Ramos (cell line): ENCODE data around the gene CBY2.
"Not testable (repeated sequence)": the region's sequence is repeated elsewhere in the genome, so short reads cannot be mapped to it uniquely, and the experiment has no call there.

Experiments
- in situ Hi-C: fragments of 300-500 bp; cut with MboI; formaldehyde crosslinking; loops from one replicate; pipeline ENCODE4 v1.14.3; 2022; ENCODE audit warnings: low sequenced_read_pairs; ENCODE audit not compliant: unreplicated experiment

CBY2 gene, protein sequence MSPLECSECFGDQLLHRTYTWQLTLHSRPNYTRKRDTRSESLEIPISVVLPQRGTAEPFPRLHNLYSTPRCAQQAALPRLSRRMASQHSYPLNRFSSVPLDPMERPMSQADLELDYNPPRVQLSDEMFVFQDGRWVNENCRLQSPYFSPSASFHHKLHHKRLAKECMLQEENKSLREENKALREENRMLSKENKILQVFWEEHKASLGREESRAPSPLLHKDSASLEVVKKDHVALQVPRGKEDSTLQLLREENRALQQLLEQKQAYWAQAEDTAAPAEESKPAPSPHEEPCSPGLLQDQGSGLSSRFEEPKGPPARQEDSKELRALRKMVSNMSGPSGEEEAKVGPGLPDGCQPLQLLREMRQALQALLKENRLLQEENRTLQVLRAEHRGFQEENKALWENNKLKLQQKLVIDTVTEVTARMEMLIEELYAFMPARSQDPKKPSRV

DNA sequence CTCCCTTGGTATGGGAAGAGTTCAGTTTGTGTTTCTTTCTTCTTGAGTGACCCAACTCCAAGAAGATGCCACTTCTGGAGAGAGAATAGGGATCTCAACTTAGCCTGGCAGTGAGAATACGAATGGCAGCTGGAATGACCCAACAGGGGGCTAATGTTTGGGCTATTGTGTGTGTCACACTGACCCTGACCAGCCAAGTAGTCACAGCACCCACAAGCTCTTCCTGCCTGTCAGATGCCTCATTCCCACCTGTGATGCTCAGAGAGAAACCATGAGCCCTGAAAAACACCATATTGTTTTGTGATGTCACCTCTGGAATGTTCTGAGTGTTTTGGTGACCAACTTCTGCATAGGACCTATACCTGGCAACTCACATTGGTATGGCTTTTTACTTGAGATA lies at the start of gene CBY2:
CBY2 (plus strand) TSS at position 233 of the 400 bp plus-strand sequence; CDS start at position 304, 71 bp downstream.
- in situ Hi-C loops: no loop called here

DNA sequence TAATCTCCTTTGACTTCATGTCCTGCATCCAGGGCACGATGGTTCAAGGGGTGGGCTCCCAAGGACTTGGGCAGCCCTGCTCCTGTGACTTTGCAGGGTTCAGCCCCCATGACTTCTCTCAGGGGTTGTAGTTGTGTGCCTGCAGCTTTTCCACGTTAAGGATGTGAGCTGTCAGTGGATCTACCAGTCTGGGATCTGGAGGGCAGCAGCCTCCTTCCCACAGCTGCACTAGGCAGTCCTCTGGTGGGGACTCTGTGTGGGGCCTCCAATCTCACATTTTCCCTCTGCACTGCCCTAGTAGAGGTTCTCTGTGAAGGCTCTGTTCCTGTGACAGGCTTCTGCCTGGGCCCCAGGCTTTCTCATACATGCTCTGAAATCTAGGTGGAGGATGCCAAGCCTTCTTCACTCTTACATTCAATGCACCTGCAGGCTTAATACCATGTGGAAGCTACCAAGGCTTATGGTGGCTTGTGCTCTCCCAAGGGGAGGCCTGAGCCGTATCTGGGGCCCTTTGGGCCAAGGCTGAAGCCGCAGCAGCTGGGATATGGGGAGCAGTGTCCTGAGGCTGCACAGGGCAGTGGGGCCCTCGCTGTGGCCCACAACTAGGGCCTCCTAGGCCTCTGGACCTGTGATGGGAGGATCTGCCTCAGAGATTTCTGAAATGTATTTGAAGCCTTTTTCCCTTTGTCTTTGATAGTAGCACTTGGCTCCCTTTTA lies 47.3 kb upstream of the CBY2 start:
- in situ Hi-C loops: no loop called here

DNA sequence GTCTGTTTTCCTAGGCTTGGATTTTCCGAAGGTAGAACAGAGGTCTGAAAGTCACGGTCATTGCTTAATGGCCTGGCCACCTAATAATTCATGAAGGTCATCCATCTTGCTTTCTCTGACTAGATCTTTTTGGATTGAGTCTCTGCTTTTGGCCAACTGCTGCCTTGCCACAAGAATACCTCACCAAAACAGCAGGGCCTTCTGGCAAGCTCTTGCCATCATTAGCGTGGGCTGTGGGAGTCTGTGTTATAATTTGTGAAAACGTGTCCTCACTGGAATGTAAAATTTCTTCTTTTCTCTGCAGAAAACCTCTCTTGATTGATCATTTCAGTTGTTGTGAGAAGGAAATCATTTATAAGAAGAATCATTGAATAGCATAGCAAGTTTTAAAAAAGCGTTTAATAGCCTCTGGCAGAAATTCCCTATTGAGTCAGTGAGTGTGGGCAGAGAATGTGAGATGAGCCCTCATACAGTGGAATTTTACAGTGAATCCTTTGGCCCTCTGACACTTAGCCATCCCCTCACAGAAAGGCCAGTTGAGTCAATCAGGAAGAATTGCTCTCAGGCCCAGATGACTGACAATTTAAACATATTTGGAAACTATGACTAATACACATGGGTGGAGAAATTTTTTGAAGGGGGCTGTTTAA lies 43.4 kb upstream of the CBY2 start:
- in situ Hi-C loops: no loop called here

DNA sequence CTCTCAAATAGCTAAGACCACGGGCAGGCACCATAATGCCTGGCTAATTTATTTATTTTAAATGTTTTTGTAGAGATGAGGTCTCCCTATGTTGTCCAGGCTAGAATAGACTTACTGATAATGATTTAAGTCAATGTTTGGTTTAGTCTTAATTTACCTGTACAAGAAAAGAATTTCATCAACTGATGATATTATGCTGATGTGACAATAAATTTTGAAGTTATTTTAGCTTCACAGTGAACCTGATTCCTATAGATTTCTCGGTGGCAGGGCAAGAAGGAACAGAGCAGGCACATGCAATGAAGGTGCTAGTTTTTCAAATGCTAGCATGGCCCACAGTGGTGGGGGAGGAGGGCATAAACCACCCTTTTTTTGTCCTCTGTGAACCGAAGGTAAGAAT lies 42.6 kb upstream of the CBY2 start:
- in situ Hi-C loops: no loop called here

DNA sequence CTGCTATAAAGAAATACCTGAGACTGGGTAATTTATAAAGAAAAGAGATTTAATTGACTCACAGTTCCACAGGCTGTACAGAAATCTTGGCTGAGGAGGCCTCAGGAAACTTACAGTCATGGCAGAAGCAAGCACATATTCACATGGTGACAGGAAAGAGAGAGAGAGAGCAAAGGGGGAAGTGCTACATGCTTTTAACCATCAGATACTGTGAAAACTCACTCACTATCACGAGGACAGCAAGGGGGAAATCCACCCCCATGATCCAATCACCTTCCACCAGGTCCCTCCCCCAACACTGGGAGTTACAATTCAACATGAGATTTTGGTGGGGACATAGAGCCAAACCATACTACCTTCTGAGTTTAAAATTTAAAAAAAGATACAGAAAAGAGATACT lies 41.7 kb upstream of the CBY2 start:
- in situ Hi-C loops: not testable (repeated sequence)

DNA sequence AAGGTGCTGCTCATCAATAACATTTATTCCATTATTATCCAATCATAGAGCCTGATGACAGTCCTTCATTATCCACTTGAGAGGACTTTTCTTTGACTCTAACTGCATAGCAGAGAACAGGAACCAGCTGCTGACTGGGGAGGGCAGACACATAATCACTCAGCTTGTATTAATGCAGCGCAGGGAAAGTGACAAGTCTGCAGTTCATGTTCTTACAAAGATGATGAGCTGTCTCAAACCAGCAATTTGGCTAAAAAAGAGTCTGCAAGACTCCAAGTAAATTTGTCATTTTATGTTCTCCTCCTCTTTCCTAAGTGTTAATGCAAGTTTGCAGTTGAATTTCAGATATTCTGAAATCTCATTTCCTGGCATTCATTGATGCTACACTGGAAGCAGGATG lies 40.0 kb upstream of the CBY2 start:
- in situ Hi-C loops: no loop called here

DNA sequence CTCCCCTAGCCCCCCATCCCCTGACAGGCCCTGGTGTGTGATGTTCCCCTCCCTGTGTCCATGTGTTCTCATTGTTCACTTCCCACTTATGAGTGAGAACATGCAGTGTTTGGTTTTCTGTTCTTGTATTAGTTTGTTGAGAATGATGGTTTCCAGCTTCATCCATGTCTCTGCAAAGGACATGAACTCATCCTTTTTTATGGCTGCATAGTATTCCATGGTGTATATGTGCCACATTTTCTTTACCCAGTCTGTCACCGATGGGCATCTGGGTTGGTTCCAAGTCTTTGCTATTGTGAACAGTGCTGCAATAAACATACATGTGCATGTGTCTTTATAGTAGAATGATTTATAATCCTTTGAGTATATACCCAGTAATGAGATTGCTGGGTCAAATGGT lies 39.2 kb upstream of the CBY2 start:
- in situ Hi-C loops: not testable (repeated sequence)

DNA sequence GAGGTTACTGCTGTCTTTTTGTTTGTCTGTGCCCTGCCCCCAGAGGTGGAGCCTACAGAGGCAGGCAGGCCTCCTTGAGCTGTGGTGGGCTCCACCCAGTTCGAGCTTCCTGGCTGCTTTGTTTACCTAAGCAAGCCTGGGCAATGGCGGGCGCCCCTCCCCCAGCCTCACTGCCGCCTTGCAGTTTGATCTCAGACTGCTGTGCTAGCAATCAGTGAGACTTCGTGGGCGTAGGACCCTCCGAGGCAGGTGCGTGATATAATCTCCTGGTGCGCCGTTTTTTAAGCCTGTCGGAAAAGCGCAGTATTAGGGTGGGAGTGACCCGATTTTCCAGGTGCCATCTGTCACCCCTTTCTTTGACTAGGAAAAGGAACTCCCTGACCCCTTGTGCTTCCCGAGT lies 32.5 kb upstream of the CBY2 start:
- in situ Hi-C loops: not testable (repeated sequence)

DNA sequence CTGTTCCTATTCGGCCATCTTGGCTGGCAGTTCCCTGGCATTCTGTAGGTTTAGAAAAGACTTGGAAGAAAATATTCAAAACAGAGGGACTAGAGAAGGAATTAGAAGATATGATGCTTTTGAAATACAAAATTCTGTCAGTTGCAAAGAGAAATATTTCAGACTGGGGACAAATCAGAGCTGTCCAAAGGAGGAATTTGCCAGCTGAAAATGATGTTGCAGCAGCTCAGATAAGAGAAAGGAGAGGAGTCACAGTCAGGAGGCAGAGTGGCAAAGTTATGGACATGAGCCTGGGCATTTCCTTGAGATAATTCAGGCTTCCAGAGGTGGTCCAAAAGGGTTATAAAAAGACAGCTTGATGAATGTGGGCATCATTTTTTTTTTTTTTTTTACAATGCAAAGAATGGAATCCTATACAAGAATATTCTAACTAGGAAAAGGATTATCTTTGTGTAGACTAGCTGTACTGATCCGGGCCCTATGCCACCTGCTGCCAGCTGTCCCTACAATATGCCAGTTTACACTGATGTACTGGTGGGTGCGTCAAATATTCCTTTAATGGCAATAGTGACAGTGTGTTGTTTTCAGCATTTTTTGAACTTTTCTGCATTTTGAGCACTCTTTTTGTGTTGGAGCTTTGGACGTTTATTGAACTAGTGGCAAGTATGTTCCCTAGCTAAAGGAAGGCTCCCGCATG lies 31.8 kb upstream of the CBY2 start:
- in situ Hi-C loops: no loop called here

DNA sequence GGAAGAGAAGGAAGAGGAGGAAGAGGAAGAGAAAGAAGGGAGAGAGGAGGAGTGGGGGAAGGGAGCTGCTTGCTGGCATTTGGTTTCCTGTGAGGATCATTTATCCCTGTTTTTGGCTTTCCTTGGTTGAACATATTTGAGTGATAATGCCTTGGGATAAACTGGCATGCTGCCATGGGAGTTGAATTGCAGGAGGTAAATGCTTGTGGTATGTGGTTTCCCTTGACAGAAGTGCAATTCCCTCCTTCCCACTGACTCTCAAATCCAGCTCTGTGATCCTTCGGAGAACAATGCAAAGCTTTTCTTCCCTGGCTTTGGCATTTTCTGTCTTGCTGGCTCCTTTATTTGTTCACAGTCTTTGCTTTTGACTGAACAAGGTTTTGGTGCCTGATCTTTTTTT lies 27.2 kb upstream of the CBY2 start:
- in situ Hi-C loops: no loop called here

DNA sequence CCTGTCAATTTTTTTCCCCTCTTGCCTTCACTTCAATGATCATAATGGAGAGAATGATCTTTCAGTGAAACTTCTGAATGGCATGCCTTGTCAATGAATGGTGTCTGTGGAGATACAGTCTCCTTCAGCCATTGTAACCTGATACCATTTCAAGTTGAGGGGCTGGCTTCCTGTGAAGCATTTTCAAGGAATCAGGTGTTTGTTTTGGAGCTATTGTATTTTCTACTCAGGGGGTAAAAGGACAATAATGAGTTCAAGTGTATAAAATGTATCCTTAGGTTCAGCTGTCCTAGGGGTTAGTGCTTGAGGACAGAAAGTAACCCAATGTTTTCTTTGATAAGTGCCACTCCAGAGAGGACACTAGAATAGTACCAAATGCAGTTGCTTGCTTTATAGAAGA lies 23.8 kb upstream of the CBY2 start:
- in situ Hi-C loops: no loop called here

DNA sequence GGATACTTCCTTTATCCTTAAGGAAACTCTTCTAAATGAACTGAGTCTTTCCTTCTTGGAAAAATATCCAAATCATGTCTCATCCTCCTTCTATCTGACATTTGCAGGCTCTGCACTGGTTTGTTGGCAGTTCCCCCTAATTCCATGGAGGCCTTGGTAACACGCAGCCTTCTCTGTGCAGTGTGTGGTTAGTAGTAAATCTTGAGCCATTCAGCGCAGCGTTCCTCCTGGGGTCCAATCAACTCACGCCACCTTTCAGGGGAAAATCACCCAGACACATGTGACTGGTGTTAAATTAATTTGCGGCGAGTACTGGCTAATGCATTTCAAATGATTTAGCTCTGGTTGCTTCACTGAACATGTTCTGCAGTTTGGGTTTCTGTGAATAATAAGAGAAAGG lies 21.0 kb upstream of the CBY2 start:
- in situ Hi-C loops: no loop called here

DNA sequence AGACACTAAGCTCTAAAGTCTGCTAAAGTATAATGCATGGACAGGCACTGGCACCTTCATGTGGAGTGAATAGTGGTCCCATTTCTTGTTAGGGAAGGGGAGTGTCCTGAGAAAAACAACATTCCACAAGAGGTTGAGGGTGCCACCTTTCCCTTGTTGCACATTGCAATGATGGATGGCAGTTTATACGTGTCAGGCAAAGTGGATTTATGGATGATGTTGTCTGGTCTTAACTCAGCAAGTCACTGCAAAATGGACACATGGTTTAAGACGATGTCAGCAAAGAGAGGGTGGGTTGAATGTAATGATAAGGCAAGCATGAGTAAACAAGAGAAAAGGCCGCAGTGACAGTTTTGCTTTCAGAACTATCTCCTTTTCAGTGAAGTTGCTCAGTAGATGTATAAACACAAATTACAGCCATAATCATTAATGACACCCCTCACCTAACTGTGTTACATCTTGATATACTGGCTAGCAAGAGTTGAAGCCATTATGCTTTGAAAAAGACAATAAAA lies 19.6 kb upstream of the CBY2 start:
- in situ Hi-C loops: no loop called here

DNA sequence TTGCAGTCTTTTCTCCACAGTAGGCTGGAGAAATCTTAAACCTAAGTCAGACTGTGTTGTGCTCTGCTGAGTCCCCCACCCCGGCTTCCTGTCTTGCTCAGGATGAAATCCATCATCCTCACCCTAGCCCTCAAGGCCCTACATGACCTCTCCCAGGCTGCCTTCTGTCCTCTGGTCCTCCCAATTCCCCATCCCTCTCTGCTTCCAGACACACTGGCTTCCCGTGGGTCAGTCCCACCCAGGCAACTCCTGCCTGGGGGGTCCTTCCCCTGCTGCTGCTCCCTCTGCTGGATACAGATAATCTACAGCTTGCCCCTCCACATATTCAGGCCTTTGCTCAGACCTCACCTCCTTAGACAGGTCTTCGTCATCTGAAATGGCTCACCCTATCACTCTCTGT lies 18.4 kb upstream of the CBY2 start:
- in situ Hi-C loops: no loop called here

DNA sequence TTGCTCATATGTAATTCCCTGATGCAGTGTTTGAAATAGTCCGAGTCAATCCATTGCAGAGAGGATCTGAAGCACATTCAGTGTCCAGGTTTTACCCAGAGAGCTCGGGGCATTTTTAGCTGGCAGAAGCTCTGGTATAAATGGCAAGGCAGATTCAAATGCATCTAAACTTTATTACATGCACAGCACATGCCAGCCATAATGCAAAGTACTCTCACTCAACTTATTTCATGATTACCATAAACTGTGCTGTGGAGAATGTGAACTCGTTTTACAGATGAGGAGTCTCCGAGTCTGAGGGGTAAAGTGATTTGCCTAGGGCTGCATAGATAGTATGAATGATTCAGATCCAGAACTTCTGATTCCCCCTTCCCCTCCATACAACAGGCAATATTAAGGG lies 13.5 kb upstream of the CBY2 start:
- in situ Hi-C loops: no loop called here

DNA sequence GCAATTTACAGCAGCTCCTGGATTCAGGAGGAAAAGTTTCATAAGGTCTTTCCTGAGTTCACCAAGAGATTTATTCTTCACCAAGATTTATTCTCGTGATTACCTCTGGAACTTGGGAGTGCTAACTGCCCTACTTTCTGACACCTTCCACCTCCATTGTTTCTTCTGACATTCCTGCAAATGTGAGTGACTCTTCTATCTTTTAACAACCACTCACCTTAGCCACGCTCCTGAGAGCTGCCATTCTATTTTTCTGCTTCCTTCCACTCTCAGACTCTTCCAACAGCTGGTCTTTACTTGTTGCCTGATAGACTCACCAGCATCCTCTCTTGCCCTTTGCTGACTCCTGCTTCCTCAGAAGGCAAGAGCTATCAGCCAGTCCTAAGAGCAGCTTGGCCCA lies 11.5 kb upstream of the CBY2 start:
- in situ Hi-C loops: no loop called here

DNA sequence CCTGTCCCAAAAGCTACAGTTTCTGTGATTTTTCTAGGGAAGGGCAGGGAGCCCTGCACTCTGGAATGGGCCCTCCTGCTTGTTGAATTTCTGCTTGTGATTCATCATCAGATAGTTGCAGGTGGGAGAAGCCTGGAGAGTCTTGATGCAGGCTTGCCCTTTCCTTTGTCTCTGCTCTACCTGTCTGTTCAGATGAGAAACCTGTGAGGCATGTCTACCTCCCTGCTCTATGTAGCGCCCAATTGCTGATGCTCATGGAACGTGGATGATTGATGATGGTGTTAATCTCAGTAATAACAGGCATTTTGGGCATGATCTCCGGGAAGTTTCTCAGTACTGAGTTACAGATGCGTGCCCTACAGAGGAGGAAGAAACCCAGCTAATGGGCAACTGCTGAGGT lies 10.9 kb upstream of the CBY2 start:
- in situ Hi-C loops: no loop called here

DNA sequence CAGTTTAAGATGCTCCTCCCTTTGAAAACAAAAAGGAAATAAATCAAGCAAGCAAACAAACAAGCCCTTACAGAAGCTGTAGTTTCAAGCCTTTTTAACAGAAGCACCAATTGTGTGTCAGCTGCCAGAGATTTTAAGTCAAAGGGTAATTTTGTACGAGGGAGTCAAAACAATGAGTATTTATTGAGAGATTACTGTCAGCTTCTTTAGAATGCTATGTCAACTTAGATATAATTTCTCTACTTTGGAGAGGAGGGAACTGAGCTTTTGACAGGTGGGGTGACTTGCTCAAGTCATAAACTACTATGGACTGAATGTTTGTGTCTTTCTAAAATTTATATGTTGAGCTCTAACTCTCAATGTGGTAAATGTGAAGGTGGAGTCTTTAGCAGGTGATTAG lies 10.5 kb upstream of the CBY2 start:
- in situ Hi-C loops: no loop called here

DNA sequence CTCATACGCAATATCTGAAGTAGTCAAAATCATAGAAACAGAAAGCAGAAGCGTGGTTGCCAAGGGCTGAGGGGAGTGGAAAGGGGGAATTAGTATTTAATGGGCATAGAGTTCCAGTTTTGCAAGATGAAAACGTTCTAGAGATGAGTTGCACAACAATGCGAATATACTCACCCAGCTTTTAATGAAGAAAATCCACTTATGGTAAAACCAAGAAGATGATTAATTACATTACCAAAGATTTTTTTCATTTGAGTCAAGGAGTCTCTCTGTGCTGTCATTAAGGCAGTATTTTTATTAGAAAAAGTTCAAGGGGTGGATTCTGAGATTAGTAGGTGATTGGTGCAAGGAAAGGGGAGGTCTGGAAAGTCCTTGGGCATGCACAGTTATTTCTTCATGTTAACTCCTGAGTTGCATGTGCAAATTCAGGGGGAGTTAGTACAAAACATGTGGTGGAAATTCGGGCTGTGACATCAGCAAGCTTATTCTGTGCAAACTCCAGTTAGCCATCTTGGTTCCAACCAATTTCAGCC lies 6.9 kb upstream of the CBY2 start:
- in situ Hi-C loops: no loop called here

DNA sequence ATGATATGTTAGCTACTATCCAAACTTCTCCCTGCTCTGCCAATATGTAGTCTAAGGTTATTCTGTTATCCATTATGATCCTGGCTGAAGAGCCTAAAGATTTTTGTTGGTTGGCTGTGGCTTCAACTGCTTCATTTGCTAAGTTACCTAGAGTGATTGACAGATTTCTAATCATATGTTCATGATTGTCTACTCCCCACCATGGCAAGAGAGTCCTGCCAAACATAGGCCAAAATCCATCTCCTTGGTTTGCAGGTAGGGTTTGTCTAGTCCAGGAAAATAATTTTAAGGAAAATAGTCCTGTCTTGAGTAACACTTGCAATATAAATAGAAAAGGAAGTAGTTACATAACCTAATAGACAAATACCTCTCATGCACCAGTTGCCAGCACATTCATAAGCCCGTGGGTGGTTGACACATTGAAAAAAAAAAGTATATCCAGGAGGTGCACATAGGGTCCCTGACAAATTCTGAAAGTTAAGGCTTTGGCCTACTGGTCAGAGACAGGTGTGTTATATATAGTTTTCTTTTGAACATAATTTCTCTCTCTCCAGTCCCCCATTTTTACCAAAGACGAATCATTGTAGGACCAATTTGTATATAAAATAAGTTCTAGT lies 5.4 kb upstream of the CBY2 start:
- in situ Hi-C loops: no loop called here
